Ishikawa (cell line): ENCODE results near the gene USP40.

Experiments used
- CEBPB ChIP-seq: IDR thresholded peaks from 2 replicates; pipeline ENCODE4 v1.6.1; 2012
- CREB1 ChIP-seq: IDR thresholded peaks from 2 replicates; pipeline ENCODE4 v1.6.1; 2012; ENCODE audit warnings: low read depth
- EGR1 ChIP-seq: IDR thresholded peaks from 2 replicates; pipeline ENCODE4 v1.6.1; 2012
- EP300 ChIP-seq: IDR thresholded peaks from 2 replicates; pipeline ENCODE4 v1.6.1; 2012; ENCODE audit warnings: borderline replicate concordance
- FOXM1 ChIP-seq: IDR thresholded peaks from 2 replicates; pipeline ENCODE4 v1.6.1; 2012; ENCODE audit warnings: low read depth, borderline replicate concordance
- MAX ChIP-seq: IDR thresholded peaks from 2 replicates; pipeline ENCODE4 v1.6.1; 2012
- NFIC ChIP-seq: IDR thresholded peaks from 2 replicates; pipeline ENCODE4 v1.6.1; 2012
- RAD21 ChIP-seq: IDR thresholded peaks from 2 replicates; pipeline ENCODE4 v1.6.1; 2012; ENCODE audit warnings: low read depth
- REST ChIP-seq: IDR thresholded peaks from 2 replicates; pipeline ENCODE4 v1.6.1; 2012; ENCODE audit warnings: low read depth, mild to moderate bottlenecking
- TAF1 ChIP-seq: IDR thresholded peaks from 2 replicates; pipeline ENCODE4 v1.6.1; 2012; ENCODE audit warnings: low read depth, mild to moderate bottlenecking
- TCF12 ChIP-seq: IDR thresholded peaks from 2 replicates; pipeline ENCODE4 v1.6.1; 2012; ENCODE audit warnings: low read depth
- TEAD4 ChIP-seq: IDR thresholded peaks from 2 replicates; pipeline ENCODE4 v1.6.1; 2012
- YY1 ChIP-seq: IDR thresholded peaks from 2 replicates; pipeline ENCODE4 v1.6.1; 2012; ENCODE audit warnings: low read depth
- ZBTB7A ChIP-seq: IDR thresholded peaks from 2 replicates; pipeline ENCODE4 v1.6.1; 2012; ENCODE audit warnings: low read depth
- TF ChIP-seq, protein P1 (sequence below): IDR thresholded peaks from 2 replicates; pipeline ENCODE4 v1.6.1; 2012

The USP40 gene

DNA sequence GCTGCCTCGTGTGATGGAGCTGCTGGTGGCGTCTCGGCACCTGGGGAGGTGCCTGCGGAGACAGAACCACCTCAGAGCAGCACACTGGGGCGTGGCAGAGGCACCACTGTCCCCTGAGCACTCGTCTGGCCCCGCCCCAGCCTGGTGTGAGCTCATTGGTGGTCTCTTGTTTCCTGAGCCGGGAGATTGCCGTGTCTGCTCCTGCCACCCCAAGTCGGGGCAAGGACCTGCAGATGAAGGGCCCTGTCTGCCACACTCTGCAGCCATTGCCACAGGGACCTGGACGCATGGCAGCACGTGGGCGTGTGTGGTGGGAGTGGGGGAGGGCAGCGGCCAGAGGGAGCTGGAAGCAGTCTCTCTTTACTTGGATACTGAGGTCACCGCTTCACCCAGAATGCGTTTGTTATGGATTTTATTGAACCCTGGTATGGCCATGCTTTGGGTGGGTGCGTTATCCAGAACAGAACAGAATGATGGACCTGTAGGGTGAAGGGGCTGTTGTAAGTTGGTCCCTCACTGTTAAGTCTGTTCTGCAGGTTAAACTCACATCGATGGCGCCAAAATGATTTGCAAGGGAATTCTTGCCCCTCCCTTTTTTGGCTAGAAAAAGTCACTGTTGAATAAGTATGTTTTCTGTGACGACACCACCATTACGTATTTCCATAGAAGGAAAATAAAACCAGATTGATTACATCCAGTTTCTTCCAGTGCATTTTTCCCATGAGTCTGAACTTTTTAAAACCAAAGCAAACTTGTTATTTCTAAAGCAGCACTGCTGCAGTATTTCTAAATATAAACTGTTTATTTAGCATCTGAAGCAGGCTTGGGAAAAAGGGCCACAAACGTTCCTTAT lies 92.0 kb downstream of the USP40 start:
- TF ChIP-seq TEAD4: no peak
- TF ChIP-seq, protein P1, sequence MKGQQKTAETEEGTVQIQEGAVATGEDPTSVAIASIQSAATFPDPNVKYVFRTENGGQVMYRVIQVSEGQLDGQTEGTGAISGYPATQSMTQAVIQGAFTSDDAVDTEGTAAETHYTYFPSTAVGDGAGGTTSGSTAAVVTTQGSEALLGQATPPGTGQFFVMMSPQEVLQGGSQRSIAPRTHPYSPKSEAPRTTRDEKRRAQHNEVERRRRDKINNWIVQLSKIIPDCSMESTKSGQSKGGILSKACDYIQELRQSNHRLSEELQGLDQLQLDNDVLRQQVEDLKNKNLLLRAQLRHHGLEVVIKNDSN: no peak
- no peak for TF ChIP-seq REST
- no peak for TF ChIP-seq EGR1
- TF ChIP-seq NFIC: no peak
- no peak for TF ChIP-seq EP300
- TF ChIP-seq CREB1: no peak
- TF ChIP-seq CEBPB: no peak
- TF ChIP-seq ZBTB7A: no peak
- no peak for TF ChIP-seq TAF1

DNA sequence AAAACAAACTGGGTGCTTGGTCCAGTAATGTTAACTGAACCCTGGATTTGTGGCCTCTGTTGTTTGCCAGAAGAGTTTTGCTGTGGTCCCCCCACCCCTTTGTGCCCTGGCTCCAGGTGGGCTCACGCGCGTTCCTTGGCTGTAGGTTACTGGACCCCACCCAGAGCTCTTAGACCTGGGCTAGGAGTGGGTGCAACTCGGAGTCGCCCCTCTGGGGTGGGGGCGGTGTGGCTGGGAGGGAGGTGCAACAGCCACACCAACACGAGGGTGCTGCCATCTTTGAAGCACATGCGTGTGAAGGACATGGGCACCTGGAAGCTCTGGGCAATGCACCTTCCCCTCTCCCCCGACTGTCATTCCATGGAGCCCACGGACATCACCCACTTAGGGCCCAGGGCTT lies 92.7 kb downstream of the USP40 start:
- TF ChIP-seq CEBPB (no peak), ZBTB7A (no peak), MAX (no peak), RAD21 (no peak), CREB1 (no peak), TEAD4 (no peak), REST (no peak), EP300 (no peak), NFIC (no peak)
- TF ChIP-seq, protein P1: no peak

- TF ChIP-seq FOXM1: no peak
- no peak for TF ChIP-seq CREB1
- TF ChIP-seq, protein P1: no peak
- TF ChIP-seq TCF12: no peak
- no peak for TF ChIP-seq REST
- no peak for TF ChIP-seq MAX
- no peak for TF ChIP-seq EGR1
- TF ChIP-seq EP300: no peak
- no peak for TF ChIP-seq RAD21
- no peak for TF ChIP-seq ZBTB7A
Measured at GRCh38 chr2:233473386-233473791, 93.2 kb downstream of the USP40 start.

- TF ChIP-seq TAF1 (no peak), EGR1 (no peak), EP300 (no peak), MAX (no peak), ZBTB7A (no peak), FOXM1 (no peak), NFIC (no peak), CEBPB (no peak), TCF12 (no peak), REST (no peak), TEAD4 (no peak), CREB1 (no peak), YY1 (no peak), RAD21 (no peak)
- TF ChIP-seq, protein P1: no peak
Measured at GRCh38 chr2:233471291-233472035, 95.1 kb downstream of the USP40 start.
